ENCODE data around the gene FRMD4A.

FRMD4A gene

GRCh38 chr10:13684806-13685482 lies 645.8 kb downstream of the FRMD4A start:
- no peak for DNase-seq

- DNase-seq: no peak
Measured at GRCh38 chr10:13684252-13684791, 646.4 kb downstream of the FRMD4A start.

GRCh38 chr10:13683017-13683416 lies 647.7 kb downstream of the FRMD4A start:
- DNase-seq: no peak

GRCh38 chr10:13681960-13682359 lies 648.8 kb downstream of the FRMD4A start:
- DNase-seq: no peak

- no peak for DNase-seq
Measured at GRCh38 chr10:13681528-13681927, 649.2 kb downstream of the FRMD4A start.

- DNase-seq: no peak
Measured at GRCh38 chr10:13681095-13681494, 649.6 kb downstream of the FRMD4A start.

- no peak for DNase-seq
Measured at GRCh38 chr10:13678101-13678843, 652.5 kb downstream of the FRMD4A start.

GRCh38 chr10:13674645-13675588 lies 655.8 kb downstream of the FRMD4A start:
- no peak for DNase-seq

GRCh38 chr10:13673156-13673555 lies 657.6 kb downstream of the FRMD4A start:
- no peak for DNase-seq

- DNase-seq: no peak
Measured at GRCh38 chr10:13672548-13672947, 658.2 kb downstream of the FRMD4A start.

- no peak for DNase-seq
Measured at GRCh38 chr10:13671904-13672303, 658.8 kb downstream of the FRMD4A start.

GRCh38 chr10:13670311-13670710 lies 660.4 kb downstream of the FRMD4A start:
- DNase-seq: no peak

- DNase-seq: no peak
Measured at GRCh38 chr10:13669901-13670300, 660.8 kb downstream of the FRMD4A start.

GRCh38 chr10:13669182-13669855 lies 661.4 kb downstream of the FRMD4A start:
- no peak for DNase-seq

GRCh38 chr10:13668126-13668525 lies 662.6 kb downstream of the FRMD4A start:
- DNase-seq: no peak

- DNase-seq: no peak
Measured at GRCh38 chr10:13665516-13666262, 665.0 kb downstream of the FRMD4A start.

GRCh38 chr10:13661256-13661655 lies 669.5 kb downstream of the FRMD4A start:
- DNase-seq: no peak

GRCh38 chr10:13660551-13660920 lies 670.2 kb downstream of the FRMD4A start:
- no peak for DNase-seq

- peak; percentile 62 for DNase-seq
Measured at GRCh38 chr10:13659887-13660550, 670.7 kb downstream of the FRMD4A start.

- DNase-seq: no peak
Measured at GRCh38 chr10:13658871-13659685, 671.6 kb downstream of the FRMD4A start.
